Muscle of back (tissue), 11 donors: ENCODE data around the gene DCAF17. TPM values are rescaled to one million over a fixed set of nuclear protein-coding genes. Genes with fewer than 3 reads are reported as not detected.
"Not testable (repeated sequence)": the region's sequence is repeated elsewhere in the genome, so short reads cannot be mapped to it uniquely, and the experiment has no call there.

ENCODE experiments used
- DNase-seq, 3 donors: peaks; one replicate each; pipeline versions ENCODE4 v3.0.0 to v3.0.0-alpha.2; 2013
- polyA plus RNA-seq, 10 donors: library from polyadenylated mRNA; unstranded; fragments of 120-200 nt; gene quantifications; one replicate each; pipeline ENCODE4 v1.2.1, GENCODE V29; 2013; ENCODE audit not compliant: insufficient read length in 10 of 10

Gene DCAF17
- polyA plus RNA-seq, 10 donors: 8.7 to 23.9 (median 16.1) TPM

DNA sequence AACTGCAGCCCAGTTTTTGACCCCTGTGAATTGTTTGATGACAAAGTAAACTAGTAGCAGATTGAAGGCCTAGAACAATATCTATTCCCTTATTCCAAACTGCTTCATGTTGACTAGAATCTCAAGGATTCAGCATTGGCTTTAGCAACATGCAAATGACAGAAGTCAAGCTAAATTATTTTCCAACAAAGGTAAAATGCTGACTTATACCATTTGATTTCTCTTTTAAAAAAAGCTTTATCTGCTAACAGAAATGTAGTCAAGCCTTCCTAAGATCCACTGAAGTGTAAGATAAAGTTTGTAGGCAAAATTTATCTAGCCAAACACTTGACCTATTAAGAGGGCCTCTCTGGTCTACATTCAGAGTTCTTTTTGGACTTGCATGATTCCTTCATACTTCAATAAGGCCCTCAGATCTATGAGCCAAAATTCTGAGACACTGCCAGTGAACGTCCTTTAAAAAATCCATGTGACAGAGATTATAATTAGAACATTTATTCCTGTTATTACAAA, 78.7 kb downstream of the DCAF17 start:
- DNase-seq: no peak

DNA sequence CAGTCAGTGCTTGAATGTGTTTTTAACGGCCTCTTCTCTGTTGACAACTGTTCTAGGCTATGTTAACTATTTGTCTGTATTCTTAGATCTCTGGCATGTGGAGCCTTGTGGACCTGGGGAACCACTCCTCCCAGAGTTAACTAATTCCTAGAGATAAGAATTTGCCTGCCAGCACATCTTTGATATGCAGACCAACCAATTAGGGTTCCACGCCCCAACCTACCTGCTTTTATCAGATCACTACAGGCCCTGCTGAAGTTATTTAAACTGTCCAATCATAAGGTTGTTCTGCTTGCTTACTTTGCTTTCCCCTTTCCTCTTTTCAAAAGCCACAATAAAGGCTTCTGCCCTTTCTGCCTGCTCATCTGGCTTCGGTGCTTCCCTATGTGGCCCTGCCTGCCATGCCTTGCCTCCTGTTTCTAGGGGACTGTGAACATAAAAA, 79.7 kb downstream of the DCAF17 start:
- DNase-seq: no peak

DNA sequence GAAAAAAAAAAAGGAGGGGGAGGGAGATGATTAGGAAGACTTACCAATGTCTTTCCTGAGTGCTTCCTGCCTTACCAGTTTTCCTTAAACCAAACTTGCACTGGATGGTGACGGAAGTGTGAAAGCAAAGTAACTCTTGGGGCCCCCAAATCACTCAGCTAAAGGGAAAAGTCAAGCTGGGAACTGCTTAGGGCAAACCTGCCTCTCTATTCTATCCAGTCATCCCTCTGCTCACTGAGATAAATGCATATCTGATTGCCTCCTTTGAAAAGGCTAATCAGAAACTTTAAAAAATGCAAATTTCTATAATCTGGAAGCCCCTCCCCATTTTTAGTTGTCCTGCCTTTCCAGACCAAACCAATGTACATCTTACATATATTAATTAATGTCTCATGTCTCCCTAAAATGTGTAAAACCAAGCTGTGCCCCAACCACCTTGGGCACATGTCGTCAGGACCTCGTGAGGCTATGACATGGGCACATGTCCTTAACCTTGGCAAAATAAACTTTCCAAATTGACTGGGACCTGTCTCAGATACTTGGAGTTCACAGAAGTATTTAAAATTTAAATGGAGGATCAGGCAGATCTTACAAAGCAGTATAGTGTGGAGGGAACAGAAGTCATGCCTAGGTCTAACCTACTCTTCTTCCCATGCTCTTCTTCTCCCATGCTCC, 81.0 kb downstream of the DCAF17 start:
- DNase-seq: no peak

DNA sequence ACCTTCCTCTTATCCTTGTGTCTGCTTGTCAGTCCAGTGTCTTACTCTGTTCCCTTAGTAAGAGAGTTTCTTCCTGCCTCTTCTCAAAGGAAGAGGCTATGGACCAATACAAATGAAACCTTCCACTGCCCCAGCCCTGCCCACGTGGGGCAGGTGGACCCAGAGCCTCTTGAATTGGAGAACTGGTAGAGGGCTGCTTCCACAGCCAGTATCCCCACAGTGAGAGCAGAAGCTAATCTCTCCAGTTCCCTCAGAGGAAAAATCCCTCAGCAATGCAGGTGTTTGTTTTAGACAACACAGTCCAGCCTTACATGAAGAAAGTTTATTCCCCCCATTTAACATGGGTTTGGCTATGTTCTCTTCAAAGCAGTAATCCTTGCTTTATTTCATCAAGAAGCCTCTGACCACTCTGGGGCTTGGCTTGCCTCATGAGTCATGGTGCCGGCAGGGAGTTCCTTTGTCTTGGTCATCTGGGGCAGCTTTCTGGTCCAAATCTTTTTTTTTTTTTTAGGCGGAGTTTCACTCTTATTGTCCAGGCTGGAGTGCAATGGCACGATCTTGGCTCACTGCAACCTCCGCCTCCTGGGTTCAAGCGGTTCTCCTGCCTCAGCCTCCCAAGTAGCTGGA, 81.8 kb downstream of the DCAF17 start:
- DNase-seq: no peak

DNA sequence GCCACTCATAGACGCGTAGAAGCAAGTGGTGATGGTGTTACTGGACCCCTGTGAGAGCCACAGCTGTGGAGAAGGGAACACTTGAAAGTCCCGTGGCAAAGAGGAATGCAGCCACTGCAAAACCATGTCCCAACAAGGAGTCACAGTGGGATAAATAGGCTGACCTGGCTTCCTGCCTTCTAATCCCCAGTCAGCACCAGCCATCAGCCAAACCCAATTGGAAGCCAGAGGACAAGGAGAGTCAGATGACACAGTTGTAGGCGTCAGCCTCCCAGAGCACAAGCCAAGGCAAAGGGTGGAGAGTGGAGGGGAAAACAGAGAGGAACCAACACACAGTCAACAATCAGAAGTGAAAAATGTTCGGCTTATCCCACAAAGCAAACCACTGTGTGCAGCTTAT, 82.8 kb downstream of the DCAF17 start:
- DNase-seq: no peak

DNA sequence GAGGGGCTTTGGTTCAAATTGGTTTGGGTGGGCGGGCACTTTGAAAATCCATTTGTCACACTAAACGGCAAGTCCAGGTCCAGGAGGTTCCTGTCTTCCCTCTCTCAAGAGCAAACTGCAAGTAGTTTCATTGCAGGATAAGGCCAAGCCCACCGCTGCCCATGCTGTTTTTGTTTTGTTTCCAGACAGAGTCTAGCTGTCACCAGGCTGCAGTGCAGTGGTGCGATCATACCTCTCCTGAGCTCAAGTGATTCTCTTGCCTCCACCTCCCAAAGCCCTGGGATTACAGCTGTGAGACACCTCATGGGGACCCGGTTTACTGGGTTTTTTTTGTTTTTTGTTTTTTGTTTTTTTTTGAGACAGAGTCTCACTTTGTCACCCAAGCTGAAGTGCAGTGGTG, 86.4 kb downstream of the DCAF17 start:
- no peak for DNase-seq

DNA sequence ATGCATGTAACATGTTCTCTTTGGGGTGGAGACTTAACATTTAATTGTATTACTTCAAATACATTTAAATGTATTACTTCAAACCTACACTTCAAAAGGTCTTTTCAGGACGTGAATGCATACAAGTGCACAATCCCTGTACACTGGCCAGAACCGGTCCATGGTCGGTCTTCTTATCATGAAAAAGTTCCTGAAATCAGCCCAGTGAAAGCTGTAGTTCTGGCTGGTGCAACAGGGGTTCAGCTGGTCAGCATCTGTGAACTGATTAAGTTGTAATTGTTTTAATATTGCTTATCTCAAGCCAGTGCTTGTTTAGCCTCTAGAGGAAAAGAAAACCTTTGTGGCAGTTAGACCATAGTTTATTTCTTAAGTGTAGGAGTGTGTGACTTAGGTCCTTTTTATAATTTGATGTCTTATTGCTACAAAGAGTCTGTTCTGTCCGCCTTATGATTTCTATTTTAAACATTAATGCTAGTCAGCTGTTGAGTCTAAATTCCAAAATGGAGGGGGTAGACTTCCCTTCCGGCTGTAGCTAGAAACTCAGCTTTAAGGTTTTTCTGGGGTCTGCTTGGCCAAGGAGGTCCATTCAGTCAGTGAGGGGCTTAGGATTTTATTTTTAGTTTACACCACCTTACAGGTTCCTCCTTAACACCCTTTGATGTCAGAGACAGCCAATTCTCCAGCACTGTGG, 87.5 kb downstream of the DCAF17 start:
- peak in 1 of 3 donors; percentile 44 for DNase-seq

DNA sequence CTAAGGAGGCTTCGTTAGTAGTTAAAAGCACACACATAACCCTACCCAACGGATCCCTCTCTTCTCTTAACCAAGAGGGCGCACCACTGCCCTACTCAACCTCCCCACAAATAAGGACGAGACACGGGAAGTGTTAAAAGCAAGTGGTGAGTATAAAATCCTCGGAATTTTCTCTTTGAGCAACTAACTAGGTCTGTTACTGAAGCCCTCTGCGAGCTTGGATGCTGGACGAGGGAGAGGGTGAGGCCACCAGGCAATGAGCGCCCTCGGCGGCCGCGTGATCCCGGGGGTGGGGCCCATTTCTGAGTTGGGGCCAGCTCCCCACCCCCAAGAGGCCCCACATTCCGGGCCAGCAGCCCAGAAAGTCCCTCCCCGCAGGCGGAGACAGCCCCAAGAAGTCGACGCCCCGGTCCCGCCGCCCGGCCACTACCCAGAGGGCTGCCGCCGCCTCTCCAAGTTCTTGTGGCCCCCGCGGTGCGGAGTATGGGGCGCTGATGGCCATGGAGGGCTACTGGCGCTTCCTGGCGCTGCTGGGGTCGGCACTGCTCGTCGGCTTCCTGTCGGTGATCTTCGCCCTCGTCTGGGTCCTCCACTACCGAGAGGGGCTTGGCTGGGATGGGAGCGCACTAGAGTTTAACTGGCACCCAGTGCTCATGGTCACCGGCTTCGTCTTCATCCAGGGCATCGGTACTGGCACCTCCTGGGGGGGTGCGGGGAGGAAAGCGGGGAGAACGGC, 88.2 kb downstream of the DCAF17 start, which contains the start of gene CYBRD1:
CYBRD1 (plus strand) TSS at position 423 of the 736 bp plus-strand sequence; CDS start at position 495, 72 bp downstream.
- DNase-seq: peak; percentile 86 to 94 (median 87)

DNA sequence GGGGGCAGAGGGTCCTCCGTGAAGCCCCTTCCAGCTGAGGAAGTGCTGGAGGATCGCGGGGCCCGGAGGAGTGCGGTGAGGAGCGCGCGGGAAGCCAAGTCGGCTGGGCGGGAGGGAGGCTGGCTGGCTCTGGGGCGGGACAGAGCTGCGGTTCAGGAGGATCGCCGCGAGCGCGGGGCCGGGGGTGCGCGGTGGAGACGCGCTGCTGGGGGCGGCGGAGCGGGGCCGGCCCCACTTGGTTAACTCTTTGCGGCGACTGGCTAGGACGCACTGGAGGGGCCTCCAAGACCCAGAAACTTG, 88.7 kb downstream of the DCAF17 start:
- DNase-seq: peak; percentile 33 to 88 (median 65)

DNA sequence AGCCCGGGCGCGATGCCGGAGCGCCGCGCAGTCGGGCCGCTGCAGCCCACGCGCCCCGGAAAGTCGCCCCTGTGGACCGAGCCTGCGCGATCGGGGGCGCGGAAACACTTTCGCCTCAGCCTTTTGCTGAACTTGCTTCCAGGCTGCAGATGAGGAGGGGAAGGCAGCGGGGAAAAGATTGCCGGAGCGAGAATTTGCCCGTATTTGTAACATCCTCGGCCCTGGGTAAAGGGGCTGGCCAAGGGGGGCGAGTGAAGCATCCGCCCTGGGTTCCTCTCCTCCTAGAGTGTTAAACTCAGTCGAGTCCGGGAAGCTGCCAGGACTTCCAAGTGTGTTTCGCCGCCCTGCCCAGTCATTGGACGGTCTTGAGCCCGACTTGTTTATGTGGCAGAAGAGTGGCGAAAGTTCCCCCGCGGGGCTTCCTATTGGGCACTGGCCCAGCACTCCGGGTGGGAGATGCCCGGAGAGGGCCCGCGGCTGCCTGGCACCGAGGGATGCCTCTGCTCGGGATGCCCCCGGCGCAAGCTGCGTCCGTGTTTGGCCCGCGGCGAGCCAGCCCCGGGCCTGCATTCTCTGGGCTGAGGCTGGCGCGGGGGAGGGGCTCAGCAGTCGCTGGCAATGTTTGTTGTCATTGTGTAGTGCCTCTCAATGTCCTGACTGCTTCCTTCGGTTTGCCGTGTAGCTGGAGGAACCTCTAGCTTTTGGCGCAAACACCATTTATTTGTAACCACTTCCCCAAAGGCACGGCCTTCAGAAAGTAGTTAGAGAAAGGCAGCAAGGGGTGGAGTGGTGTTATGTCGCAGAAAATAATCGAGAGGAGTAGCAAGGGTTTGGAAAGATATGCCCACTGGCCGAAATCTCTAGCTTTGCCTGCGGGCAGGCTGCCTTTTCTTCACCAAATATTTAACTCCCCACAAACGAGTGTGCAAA, 89.3 kb downstream of the DCAF17 start:
- DNase-seq: peak; percentile 78 to 93 (median 80)

DNA sequence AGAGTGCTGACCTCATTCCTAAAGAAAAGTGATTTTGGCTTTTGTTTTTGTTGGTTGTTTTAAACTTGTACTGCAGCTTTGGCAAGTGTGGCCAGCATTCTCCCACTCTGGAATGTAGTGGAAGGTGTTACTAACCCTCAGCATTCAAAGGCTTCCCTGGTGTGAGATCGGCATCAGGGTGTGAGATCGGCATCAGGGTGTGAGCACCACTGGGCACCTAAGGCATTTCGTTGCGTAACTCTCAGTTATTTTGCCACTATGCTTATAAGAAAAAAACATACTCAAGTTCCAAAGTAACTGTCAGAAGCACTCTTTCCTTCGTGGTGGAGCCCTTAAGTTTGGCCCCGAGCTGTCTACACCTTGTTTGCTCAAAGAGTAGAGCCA, 90.0 kb downstream of the DCAF17 start:
- DNase-seq: no peak

DNA sequence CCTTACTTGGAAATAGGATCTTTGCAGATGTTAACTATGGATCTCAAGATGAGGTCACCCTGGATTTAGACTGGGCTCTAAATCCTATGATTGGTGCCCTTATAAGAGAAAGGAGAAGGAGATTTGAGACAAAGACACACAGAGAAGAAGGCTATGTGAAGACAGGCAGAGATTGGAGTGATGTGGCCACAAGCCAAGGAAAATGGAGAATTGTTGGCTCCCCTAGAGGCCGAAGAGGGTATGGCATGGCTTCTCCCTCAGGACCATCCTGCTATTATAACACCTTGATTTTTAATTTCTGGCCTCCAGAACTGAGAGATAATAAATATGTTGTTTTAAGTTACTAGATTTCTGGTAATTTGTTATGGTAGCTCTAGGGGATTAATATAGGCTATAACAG, 95.9 kb downstream of the DCAF17 start:
- no peak for DNase-seq

DNA sequence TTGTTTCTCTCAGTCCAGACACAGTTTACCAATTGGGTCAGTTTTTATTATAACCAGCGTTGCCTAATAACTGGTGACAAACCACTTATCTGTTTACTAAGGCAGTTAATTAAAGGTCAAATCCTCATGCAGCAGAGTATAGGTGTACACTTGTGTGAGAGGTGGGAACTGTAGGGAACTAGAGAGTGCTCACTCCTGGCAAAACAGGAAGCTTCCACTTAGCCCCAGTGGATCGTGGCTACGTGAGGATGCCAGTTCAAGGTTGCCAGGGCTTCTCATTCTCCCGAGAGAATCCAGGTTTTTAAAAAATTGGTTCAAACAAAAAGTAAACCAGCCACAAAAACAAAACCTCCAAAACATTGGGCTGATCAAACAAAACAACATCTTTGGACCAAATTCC, 96.4 kb downstream of the DCAF17 start:
- DNase-seq: no peak

DNA sequence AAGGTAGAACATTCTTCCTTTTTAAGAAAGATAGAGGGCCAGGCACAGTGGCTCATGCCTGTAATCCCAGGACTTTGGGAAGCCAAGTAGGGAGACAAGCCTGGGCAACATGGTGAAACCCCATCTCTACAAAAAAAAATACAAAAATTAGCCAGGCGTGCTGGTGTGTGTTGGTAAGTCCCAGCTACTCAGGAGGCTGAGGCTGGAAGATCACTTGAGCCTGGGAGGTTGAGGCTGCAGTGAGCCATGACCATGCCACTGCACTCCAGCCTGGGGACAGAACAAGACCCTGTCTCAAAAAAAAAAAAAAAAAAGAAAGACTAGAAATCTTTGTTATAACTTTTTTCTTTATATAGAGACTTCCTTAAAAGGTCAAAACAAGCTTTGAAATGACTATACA, 96.8 kb downstream of the DCAF17 start:
- not testable (repeated sequence) for DNase-seq

DNA sequence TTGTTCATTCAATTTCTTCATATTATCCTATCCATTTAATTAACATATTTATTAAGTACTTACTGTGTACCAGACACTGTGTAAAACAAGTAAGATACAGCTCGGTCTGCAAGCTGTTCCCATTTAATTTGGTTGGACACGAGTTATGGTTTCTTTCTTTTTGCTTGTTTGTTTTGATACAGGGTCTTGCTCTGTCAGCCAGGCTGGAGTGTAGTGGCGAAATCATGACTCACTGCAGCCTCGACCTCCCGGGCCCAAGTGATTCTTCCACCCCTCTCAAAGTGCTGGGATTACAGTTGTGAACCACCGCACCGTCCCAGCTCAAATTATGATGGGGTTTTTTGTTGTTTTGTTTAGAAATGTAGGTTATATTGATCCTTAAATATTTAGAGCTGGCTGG, 97.3 kb downstream of the DCAF17 start:
- no peak for DNase-seq

DNA sequence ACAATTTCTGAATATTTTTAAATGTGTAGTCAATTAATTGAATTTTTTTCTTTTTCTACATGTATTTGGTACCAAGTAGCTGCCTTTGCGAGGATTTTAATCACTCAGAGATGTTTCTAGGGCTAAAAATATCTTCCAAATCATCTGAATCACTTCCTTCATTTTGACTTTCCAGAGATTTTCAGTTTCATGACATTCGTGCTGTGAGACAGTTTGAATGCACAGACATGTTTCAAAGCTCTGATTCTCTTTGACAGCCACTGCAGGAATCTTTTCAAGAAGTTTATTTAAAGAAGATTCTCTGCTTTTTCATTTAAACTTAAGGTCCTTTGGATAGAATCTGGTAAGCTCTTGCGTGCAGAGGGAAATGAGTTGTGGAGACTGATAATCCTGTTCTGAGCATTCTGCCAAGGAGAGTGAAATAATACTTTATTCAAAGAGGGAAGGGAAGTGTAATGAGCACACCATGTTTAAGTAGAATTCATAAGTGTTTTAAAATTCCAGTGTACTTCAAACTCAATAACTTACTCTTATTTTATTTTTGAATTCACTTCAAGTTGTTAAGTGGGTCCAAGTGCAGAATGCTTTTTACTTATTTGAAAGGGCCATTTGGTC, 97.9 kb downstream of the DCAF17 start:
- DNase-seq: no peak

DNA sequence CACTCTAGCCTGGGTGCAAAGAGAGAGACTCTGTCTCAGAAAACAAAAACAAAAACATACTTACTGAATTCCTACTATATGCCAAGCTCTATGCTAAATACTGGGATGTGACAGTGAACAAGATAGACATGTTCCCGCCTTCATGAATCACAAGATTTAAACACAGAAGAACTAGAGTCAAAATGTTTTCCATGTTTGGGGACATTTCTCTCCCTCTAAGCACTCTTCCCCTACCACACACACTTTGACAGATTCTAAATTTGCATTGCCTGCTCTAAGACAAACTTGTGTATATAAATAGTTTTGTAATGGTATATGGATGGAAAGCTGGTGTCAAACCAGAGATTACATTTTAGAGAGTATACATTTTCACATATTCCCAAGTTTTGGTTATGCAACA, 99.3 kb downstream of the DCAF17 start:
- DNase-seq: no peak
